Trophoblast cell (in vitro differentiated cells and primary cell): ENCODE results near the gene CAMK1D.
A peak's percentile ranks its signal among the peaks of the same experiment; 100 is the strongest.

Experiments
- DNase-seq, 2 donors: peaks; one replicate each; pipeline ENCODE4 v3.0.0-alpha.2; 2016
- H2AFZ ChIP-seq: 2 replicates; pipeline ENCODE4 v1.6.1; 2013; ENCODE audit warnings: low read length, moderate library complexity, mild to moderate bottlenecking; ENCODE audit not compliant: insufficient read depth, poor library complexity
- H2AK5ac ChIP-seq: 2 replicates; pipeline ENCODE4 v1.6.1; 2013; ENCODE audit warnings: mild to moderate bottlenecking, low read length
- H2BK120ac ChIP-seq: 2 replicates; pipeline ENCODE4 v1.6.1; 2013; ENCODE audit warnings: low read length, mild to moderate bottlenecking, moderate library complexity; ENCODE audit not compliant: insufficient read depth, poor library complexity
- H2BK12ac ChIP-seq: 2 replicates; pipeline ENCODE4 v1.6.1; 2013; ENCODE audit warnings: mild to moderate bottlenecking, low read length, moderate library complexity
- H2BK5ac ChIP-seq: 2 replicates; pipeline ENCODE4 v1.6.1; 2013; ENCODE audit warnings: low read length, low read depth, moderate library complexity, mild to moderate bottlenecking; ENCODE audit not compliant: poor library complexity
- H3K14ac ChIP-seq: 2 replicates; pipeline ENCODE4 v1.6.1; 2013; ENCODE audit warnings: mild to moderate bottlenecking, low read length
- H3K18ac ChIP-seq: 2 replicates; pipeline ENCODE4 v1.6.1; 2013; ENCODE audit warnings: mild to moderate bottlenecking, low read length
- H3K23ac ChIP-seq: 2 replicates; pipeline ENCODE4 v1.6.1; 2013; ENCODE audit warnings: low read length
- H3K27ac ChIP-seq: 2 replicates; pipeline ENCODE4 v1.5.1; 2013; ENCODE audit warnings: low read depth, mild to moderate bottlenecking, inconsistent platforms, low read length, moderate library complexity
- H3K27me3 ChIP-seq: 2 replicates; pipeline ENCODE4 v1.6.1; 2013; ENCODE audit warnings: inconsistent platforms, mild to moderate bottlenecking, low read length, moderate library complexity; ENCODE audit not compliant: insufficient read depth
- H3K36me3 ChIP-seq, 2 experiments: 1 replicate in 1 of 2; 2 replicates in 1 of 2; pipeline ENCODE4 v1.6.1; 2013; ENCODE audit warnings: low read length in 2 of 2, mild to moderate bottlenecking in 2 of 2, moderate library complexity in 1 of 2; ENCODE audit not compliant: insufficient read depth in 2 of 2, control insufficient read depth in 1 of 2
- H3K4ac ChIP-seq: 2 replicates; pipeline ENCODE4 v1.6.1; 2013; ENCODE audit warnings: low read depth, mild to moderate bottlenecking, low read length, moderate library complexity
- H3K4me1 ChIP-seq, 2 experiments: 1 replicate in 1 of 2; 2 replicates in 1 of 2; pipeline ENCODE4 v1.6.1; 2013; ENCODE audit warnings: low read length in 2 of 2, mild to moderate bottlenecking in 2 of 2, moderate library complexity in 1 of 2; ENCODE audit not compliant: insufficient read depth in 2 of 2, control insufficient read depth in 1 of 2
- H3K4me2 ChIP-seq: 2 replicates; pipeline ENCODE4 v1.6.1; 2013; ENCODE audit warnings: inconsistent platforms, mild to moderate bottlenecking, low read length, moderate library complexity
- H3K4me3 ChIP-seq: 2 replicates; pipeline ENCODE4 v1.5.1; 2013; ENCODE audit warnings: mild to moderate bottlenecking, low read depth, low read length, inconsistent platforms
- H3K79me1 ChIP-seq: one replicate; pipeline ENCODE4 v1.6.1; 2013; ENCODE audit warnings: low read length
- H3K79me2 ChIP-seq: 2 replicates; pipeline ENCODE4 v1.6.1; 2013; ENCODE audit warnings: low read length, mild to moderate bottlenecking; ENCODE audit not compliant: control insufficient read depth, insufficient read depth, poor library complexity
- H3K9ac ChIP-seq: 2 replicates; pipeline ENCODE4 v1.6.1; 2013; ENCODE audit warnings: mild to moderate bottlenecking, low read length
- H3K9me3 ChIP-seq: 2 replicates; pipeline ENCODE4 v1.6.1; 2013; ENCODE audit warnings: low read depth, mild to moderate bottlenecking, control low read depth, inconsistent platforms, low read length; ENCODE audit not compliant: insufficient read depth
- H4K12ac ChIP-seq: 2 replicates; pipeline ENCODE4 v1.6.1; 2013; ENCODE audit warnings: low read depth, mild to moderate bottlenecking, low read length, moderate library complexity
- H4K8ac ChIP-seq: 2 replicates; pipeline ENCODE4 v1.6.1; 2013; ENCODE audit warnings: low read depth, mild to moderate bottlenecking, low read length, moderate library complexity
- H4K91ac ChIP-seq: one replicate; pipeline ENCODE4 v1.6.1; 2013; ENCODE audit warnings: low read depth, mild to moderate bottlenecking, low read length, moderate library complexity
- WGBS: extraction: QIAGEN DNeasy Blood & Tissue Kit; methylation state at CpG from one replicate; pipeline ENCODE4 v1.1.7; 2013; ENCODE audit warnings: missing lambda C conversion rate; ENCODE audit not compliant: insufficient read length, insufficient coverage; ENCODE audit errors: extremely low coverage; 5-methylcytosine and 5-hydroxymethylcytosine counted together

CAMK1D gene

GRCh38 chr10:12350925-12351324, 1.6 kb downstream of the CAMK1D start:
- no CpG with 5 or more reads among the region's 9 CpGs for WGBS
- H3K4me3 ChIP-seq: no peak overlapping the region
- no peak overlapping the region for H2AK5ac ChIP-seq
- no peak overlapping the region for H2BK5ac ChIP-seq
- H3K36me3 ChIP-seq: no peaks in the 10 kb centered on the region
- no peak overlapping the region for H3K14ac ChIP-seq
- H3K18ac ChIP-seq: no peak overlapping the region
- H3K79me1 ChIP-seq: peaks cover 2% of the 10 kb centered on the region
- no peak overlapping the region for H4K12ac ChIP-seq
- peaks cover 2% of the 10 kb centered on the region for H3K9me3 ChIP-seq
- no peak overlapping the region for H3K4ac ChIP-seq
- H3K79me2 ChIP-seq: no peaks in the 10 kb centered on the region
- no peak overlapping the region for H2BK12ac ChIP-seq
- H3K9ac ChIP-seq: no peak overlapping the region
- H2BK120ac ChIP-seq: no peak overlapping the region
- peaks cover 7 to 8% of the 10 kb centered on the region in 2 experiments for H3K4me1 ChIP-seq
- no peak overlapping the region for H4K91ac ChIP-seq
- peak overlapping the region; percentile 50 for H3K4me2 ChIP-seq
- H2AFZ ChIP-seq: no peak overlapping the region
- no peak for DNase-seq
- H3K27ac ChIP-seq: no peak overlapping the region
- H3K23ac ChIP-seq: no peak overlapping the region
- H3K27me3 ChIP-seq: peaks cover 28% of the 10 kb centered on the region
- H4K8ac ChIP-seq: no peak overlapping the region

- Histone ChIP-seq H3K4me3 (no peak overlapping the region), H3K27ac (no peak overlapping the region), H4K8ac (no peak overlapping the region), H2AFZ (no peak overlapping the region), H3K27me3 (peaks cover 28% of the 10 kb centered on the region), H3K4me1 (peaks cover 7 to 8% of the 10 kb centered on the region in 2 experiments), H3K9me3 (peaks cover 2% of the 10 kb centered on the region), H3K79me2 (no peaks in the 10 kb centered on the region), H3K9ac (no peak overlapping the region), H3K14ac (no peak overlapping the region), H4K91ac (no peak overlapping the region), H2BK120ac (no peak overlapping the region), H2BK12ac (no peak overlapping the region), H2BK5ac (no peak overlapping the region), H2AK5ac (no peak overlapping the region), H3K79me1 (peaks cover 2% of the 10 kb centered on the region), H4K12ac (no peak overlapping the region), H3K18ac (no peak overlapping the region), H3K36me3 (no peaks in the 10 kb centered on the region), H3K4me2 (no peak overlapping the region), H3K4ac (no peak overlapping the region), H3K23ac (no peak overlapping the region)
- no CpG with 5 or more reads among the region's 8 CpGs for WGBS
- no peak for DNase-seq
Observed at GRCh38 chr10:12351447-12351846, 2.1 kb downstream of the CAMK1D start.

GRCh38 chr10:12351889-12352288, 2.5 kb downstream of the CAMK1D start:
- no peak overlapping the region for H2AFZ ChIP-seq
- H3K14ac ChIP-seq: no peak overlapping the region
- H4K91ac ChIP-seq: no peak overlapping the region
- H3K4me3 ChIP-seq: no peak overlapping the region
- H3K27ac ChIP-seq: no peak overlapping the region
- H3K9me3 ChIP-seq: peaks cover 2% of the 10 kb centered on the region
- H4K8ac ChIP-seq: no peak overlapping the region
- H3K79me2 ChIP-seq: no peaks in the 10 kb centered on the region
- H3K23ac ChIP-seq: no peak overlapping the region
- no peak overlapping the region for H2AK5ac ChIP-seq
- no peaks in the 10 kb centered on the region for H3K36me3 ChIP-seq
- no peak overlapping the region for H2BK12ac ChIP-seq
- H3K4me2 ChIP-seq: no peak overlapping the region
- H3K79me1 ChIP-seq: peaks cover 2% of the 10 kb centered on the region
- H2BK5ac ChIP-seq: no peak overlapping the region
- no peak overlapping the region for H4K12ac ChIP-seq
- H3K18ac ChIP-seq: no peak overlapping the region
- WGBS: no CpG with 5 or more reads among the region's 2 CpGs
- no peak overlapping the region for H3K9ac ChIP-seq
- no peak for DNase-seq
- H3K4me1 ChIP-seq: peaks cover 7 to 8% of the 10 kb centered on the region in 2 experiments
- H3K4ac ChIP-seq: no peak overlapping the region
- H2BK120ac ChIP-seq: no peak overlapping the region
- H3K27me3 ChIP-seq: peaks cover 28% of the 10 kb centered on the region

GRCh38 chr10:12353399-12354242, 4.3 kb downstream of the CAMK1D start:
- peaks cover 24% of the 10 kb centered on the region for H3K27me3 ChIP-seq
- H3K4me1 ChIP-seq: peaks cover 7 to 8% of the 10 kb centered on the region in 2 experiments
- no peak overlapping the region for H2AFZ ChIP-seq
- DNase-seq: no peak
- H3K79me1 ChIP-seq: peaks cover 2% of the 10 kb centered on the region
- H3K23ac ChIP-seq: no peak overlapping the region
- H3K9ac ChIP-seq: no peak overlapping the region
- no peak overlapping the region for H2BK5ac ChIP-seq
- H3K14ac ChIP-seq: no peak overlapping the region
- no peak overlapping the region for H2AK5ac ChIP-seq
- no peak overlapping the region for H3K4ac ChIP-seq
- H3K9me3 ChIP-seq: peaks cover 2% of the 10 kb centered on the region
- H3K79me2 ChIP-seq: no peaks in the 10 kb centered on the region
- H4K91ac ChIP-seq: no peak overlapping the region
- WGBS: no CpG with 5 or more reads among the region's 12 CpGs
- no peak overlapping the region for H3K27ac ChIP-seq
- no peak overlapping the region for H4K8ac ChIP-seq
- H3K36me3 ChIP-seq: no peaks in the 10 kb centered on the region
- no peak overlapping the region for H3K18ac ChIP-seq
- H2BK120ac ChIP-seq: no peak overlapping the region
- no peak overlapping the region for H3K4me3 ChIP-seq
- no peak overlapping the region for H2BK12ac ChIP-seq
- H4K12ac ChIP-seq: no peak overlapping the region
- no peak overlapping the region for H3K4me2 ChIP-seq
